Measurements from ENCODE around the gene STK10. TPM values are rescaled to one million over a fixed set of nuclear protein-coding genes. Genes with fewer than 3 reads are reported as not detected.

The STK10 gene
- polyA plus RNA-seq, 1 of the 3 experiments (the other 2 are of a cell fraction), result 11.0 TPM

- Histone ChIP-seq H3K27ac (ENCODE audit: low read depth in 2 of 2, low read length in 1 of 2) (no peak overlapping the region; a peak in 1 of 4 replicates), H2AFZ (ENCODE audit: low read depth) (no peak overlapping the region), H3K4me2 (no peak overlapping the region), H3K9me3 (no peaks in the 10 kb centered on the region), H3K79me2 (ENCODE audit: insufficient read depth) (no peaks in the 10 kb centered on the region), H3K4me3 (ENCODE audit: low read depth in 2 of 2, low read length in 1 of 2) (no peak overlapping the region), H4K20me1 (ENCODE audit: insufficient read depth) (no peaks in the 10 kb centered on the region), H3K9me2 (no peaks in the 10 kb centered on the region), H3K9ac (no peak overlapping the region), H3F3A (replicated peaks; ENCODE audit: insufficient read depth) (no peaks in the 10 kb centered on the region), H3K36me3 (replicated peaks in 1 of 2; ENCODE audit: control insufficient read depth in 1 of 2, insufficient read depth in 2 of 2, low read length in 1 of 2) (peaks cover 14 to 24% of the 10 kb centered on the region in 2 experiments), H3K27me3 (ENCODE audit: insufficient read depth) (no peaks in the 10 kb centered on the region), H3K4me1 (ENCODE audit: control insufficient read depth in 1 of 2, insufficient read depth in 2 of 2, low read depth in 1 of 2, low read length in 1 of 2) (peaks cover 0 to 4% of the 10 kb centered on the region in 2 experiments; a peak in 1 of 4 replicates)
- CTCF ChIA-PET, result interaction anchor here (0.7 to 2.2 kb wide), 4 partner anchors 12 to 141 kb away, joined by 3 to 9 read pairs (median 4); partner anchors contain the start of gene STK10
- 86% methylated on average over 11 of the region's 19 CpGs for WGBS (ENCODE audit: low lambda C conversion rate)
- TF ChIP-seq TCF12 (IDR thresholded peaks at IDR 0.05), result no peak
- no peak for TF ChIP-seq POLR2AphosphoS5 (IDR thresholded peaks at IDR 0.05; ENCODE audit: low read depth, low read length)
- TF ChIP-seq JUND (IDR thresholded peaks at IDR 0.05), result no peak
- TF ChIP-seq CTCF (IDR thresholded peaks at IDR 0.05), result peak; percentile 28; the same call in 1 of the 2 replicates
- no peak for TF ChIP-seq EZH2phosphoT487 (IDR thresholded peaks at IDR 0.05; ENCODE audit: borderline replicate concordance, low read depth)
- no peak for DNase-seq
- POLR2A ChIA-PET, result no interaction called here
These were observed 135.4 kb downstream of the STK10 start for GRCh38 chr5:172052450-172053236.

- Histone ChIP-seq H3K4me3 (ENCODE audit: low read depth in 2 of 2, low read length in 1 of 2) (no peak overlapping the region), H4K20me1 (ENCODE audit: insufficient read depth) (no peaks in the 10 kb centered on the region), H3K27ac (ENCODE audit: low read depth in 2 of 2, low read length in 1 of 2) (no peak overlapping the region; a peak in 1 of 4 replicates), H3K4me2 (no peak overlapping the region), H3K27me3 (ENCODE audit: insufficient read depth) (no peaks in the 10 kb centered on the region), H3K4me1 (ENCODE audit: control insufficient read depth in 1 of 2, insufficient read depth in 2 of 2, low read depth in 1 of 2, low read length in 1 of 2) (peaks cover 0 to 4% of the 10 kb centered on the region in 2 experiments; a peak in 1 of 4 replicates), H3K9me3 (no peaks in the 10 kb centered on the region), H3K79me2 (ENCODE audit: insufficient read depth) (no peaks in the 10 kb centered on the region), H3K36me3 (replicated peaks in 1 of 2; ENCODE audit: control insufficient read depth in 1 of 2, insufficient read depth in 2 of 2, low read length in 1 of 2) (peaks cover 14 to 19% of the 10 kb centered on the region in 2 experiments), H3K9me2 (no peaks in the 10 kb centered on the region), H3K9ac (no peak overlapping the region), H2AFZ (ENCODE audit: low read depth) (no peak overlapping the region), H3F3A (replicated peaks; ENCODE audit: insufficient read depth) (no peaks in the 10 kb centered on the region)
- POLR2A ChIA-PET, result no interaction called here
- WGBS (ENCODE audit: low lambda C conversion rate), result 86% methylated on average over 16 of the region's 16 CpGs
- no peak for DNase-seq
- CTCF ChIA-PET, result interaction anchor here (2.0 to 2.2 kb wide), 2 partner anchors 136 to 141 kb away, joined by 5 to 9 read pairs; partner anchors contain the start of gene STK10
- TF ChIP-seq RFX5 (IDR thresholded peaks at IDR 0.05; ENCODE audit: low read length) (no peak), MEF2A (IDR thresholded peaks at IDR 0.05; ENCODE audit: borderline replicate concordance, low read depth) (no peak), FOXM1 (IDR thresholded peaks at IDR 0.05; ENCODE audit: low read depth) (no peak), EP300 (IDR thresholded peaks at IDR 0.05; ENCODE audit: borderline replicate concordance in 1 of 2, low read depth in 1 of 2, low read length in 1 of 2) (no peak), MXI1 (IDR thresholded peaks at IDR 0.05; ENCODE audit: low read depth, low read length) (no peak), NRF1 (IDR thresholded peaks at IDR 0.05; ENCODE audit: low read depth, low read length) (no peak), ZBTB33 (IDR thresholded peaks at IDR 0.05; ENCODE audit: borderline replicate concordance, low read depth) (no peak), YY1 (IDR thresholded peaks at IDR 0.05; ENCODE audit: low read depth) (no peak), SMC3 (IDR thresholded peaks at IDR 0.05; ENCODE audit: low read depth, low read length) (no peak), IRF3 (IDR thresholded peaks at IDR 0.05; ENCODE audit: low read depth, low read length) (no peak), GABPA (IDR thresholded peaks at IDR 0.05; ENCODE audit: low read depth) (no peak), CHD2 (IDR thresholded peaks at IDR 0.05; ENCODE audit: low read length, partially characterized antibody) (no peak), RAD21 (IDR thresholded peaks at IDR 0.05; ENCODE audit: low read length) (no peak), RXRA (IDR thresholded peaks at IDR 0.05; ENCODE audit: borderline replicate concordance, low read depth) (no peak), MAX (IDR thresholded peaks at IDR 0.05; ENCODE audit: low read depth) (no peak), TCF12 (IDR thresholded peaks at IDR 0.05) (no peak)
These were observed 136.2 kb downstream of the STK10 start for GRCh38 chr5:172051643-172052339.
